ENCODE results near the gene NUPR2. TPM values are rescaled to one million over a fixed set of nuclear protein-coding genes. Genes with fewer than 3 reads are reported as not detected.

NUPR2 gene
- total and polyA plus RNA-seq, 2 experiments from 2014 or later: not detected

- no peaks in the 10 kb centered on the region for H3K36me3 ChIP-seq (ENCODE audit: low read depth)
- H3K27ac ChIP-seq: no peak overlapping the region
- H3K79me2 ChIP-seq (ENCODE audit: insufficient read depth): no peaks in the 10 kb centered on the region
- no peak overlapping the region for H3K4me3 ChIP-seq
- no peaks in the 10 kb centered on the region for H4K20me1 ChIP-seq (ENCODE audit: insufficient read depth)
- peak; percentile 22 for DNase-seq
- TF ChIP-seq EZH2phosphoT487 (IDR thresholded peaks at IDR 0.05; ENCODE audit: insufficient read depth, low read depth) (no peak), EZH2 (IDR thresholded peaks at IDR 0.05; ENCODE audit: insufficient read depth, poor library complexity, severe bottlenecking) (no peak)
- H3K9ac ChIP-seq: no peak overlapping the region
- H3K9me3 ChIP-seq (ENCODE audit: low read depth): no peaks in the 10 kb centered on the region
- peaks cover 10% of the 10 kb centered on the region for H3F3A ChIP-seq (ENCODE audit: insufficient read depth)
- H3K9me2 ChIP-seq (ENCODE audit: insufficient read depth): no peaks in the 10 kb centered on the region
- no peak overlapping the region for H2AFZ ChIP-seq
- in situ Hi-C loops (cut with MboI): no loop called here
- no peak overlapping the region for H3K4me2 ChIP-seq (ENCODE audit: unreplicated experiment)
- H3K27me3 ChIP-seq (replicated peaks; ENCODE audit: insufficient read depth): no peaks in the 10 kb centered on the region
- 33 to 59% methylated on average over 3 of the region's 3 CpGs for WGBS, 2 experiments (ENCODE audit: low coverage in 1 of 2, low lambda C conversion rate in 2 of 2, missing lambda C conversion rate in 2 of 2)
- H3K4me1 ChIP-seq (ENCODE audit: insufficient read depth): peaks cover 10% of the 10 kb centered on the region
Observed at GRCh38 chr7:56091591-56091990, 24.6 kb downstream of the NUPR2 start.

GRCh38 chr7:56087445-56087844 is 28.8 kb downstream of the NUPR2 start:
- no peak overlapping the region for H3K27ac ChIP-seq
- H3K27me3 ChIP-seq (replicated peaks; ENCODE audit: insufficient read depth): no peaks in the 10 kb centered on the region
- no peaks in the 10 kb centered on the region for H3K36me3 ChIP-seq (ENCODE audit: low read depth)
- peaks cover 3% of the 10 kb centered on the region for H3K4me1 ChIP-seq (ENCODE audit: insufficient read depth)
- H3F3A ChIP-seq (ENCODE audit: insufficient read depth): peaks cover 3% of the 10 kb centered on the region; the same call in 1 of the 2 replicates
- H4K20me1 ChIP-seq (ENCODE audit: insufficient read depth): no peaks in the 10 kb centered on the region
- no peak overlapping the region for H3K4me2 ChIP-seq (ENCODE audit: unreplicated experiment)
- DNase-seq: no peak
- H3K9ac ChIP-seq: no peak overlapping the region
- H3K79me2 ChIP-seq (ENCODE audit: insufficient read depth): no peaks in the 10 kb centered on the region
- no peak overlapping the region for H3K4me3 ChIP-seq
- 88 to 90% methylated on average over 16 of the region's 16 CpGs for WGBS, 2 experiments (ENCODE audit: low coverage in 1 of 2, low lambda C conversion rate in 2 of 2, missing lambda C conversion rate in 2 of 2)
- TF ChIP-seq EZH2phosphoT487 (IDR thresholded peaks at IDR 0.05; ENCODE audit: insufficient read depth, low read depth) (no peak), EZH2 (IDR thresholded peaks at IDR 0.05; ENCODE audit: insufficient read depth, poor library complexity, severe bottlenecking) (no peak)
- H2AFZ ChIP-seq: no peak overlapping the region
- in situ Hi-C loops (cut with MboI): no loop called here
- no peaks in the 10 kb centered on the region for H3K9me2 ChIP-seq (ENCODE audit: insufficient read depth)
- H3K9me3 ChIP-seq (ENCODE audit: low read depth): no peaks in the 10 kb centered on the region

- Histone ChIP-seq H3K27me3 (replicated peaks; ENCODE audit: insufficient read depth) (no peaks in the 10 kb centered on the region), H3K9me2 (ENCODE audit: insufficient read depth) (no peaks in the 10 kb centered on the region), H2AFZ (no peak overlapping the region), H3K36me3 (ENCODE audit: low read depth) (no peaks in the 10 kb centered on the region), H3K4me3 (no peak overlapping the region), H3K9me3 (ENCODE audit: low read depth) (no peaks in the 10 kb centered on the region), H3K9ac (no peak overlapping the region), H3K27ac (no peak overlapping the region), H4K20me1 (ENCODE audit: insufficient read depth) (no peaks in the 10 kb centered on the region), H3K79me2 (ENCODE audit: insufficient read depth) (no peaks in the 10 kb centered on the region), H3K4me2 (ENCODE audit: unreplicated experiment) (no peak overlapping the region), H3F3A (ENCODE audit: insufficient read depth) (no peaks in the 10 kb centered on the region), H3K4me1 (ENCODE audit: insufficient read depth) (no peaks in the 10 kb centered on the region)
- no peak for TF ChIP-seq EZH2 (IDR thresholded peaks at IDR 0.05; ENCODE audit: insufficient read depth, poor library complexity, severe bottlenecking)
- TF ChIP-seq EZH2phosphoT487 (IDR thresholded peaks at IDR 0.05; ENCODE audit: insufficient read depth, low read depth): no peak
- DNase-seq: no peak
- in situ Hi-C loops (cut with MboI): no loop called here
- 85 to 87% methylated on average over 7 of the region's 7 CpGs for WGBS, 2 experiments (ENCODE audit: low coverage in 1 of 2, low lambda C conversion rate in 2 of 2, missing lambda C conversion rate in 2 of 2)
Observed at GRCh38 chr7:56086761-56087160, 29.5 kb downstream of the NUPR2 start.

- no peaks in the 10 kb centered on the region; the same call in 1 of the 2 replicates for H3K36me3 ChIP-seq (ENCODE audit: low read depth)
- H4K20me1 ChIP-seq (ENCODE audit: insufficient read depth): no peaks in the 10 kb centered on the region
- no peaks in the 10 kb centered on the region for H3K9me2 ChIP-seq (ENCODE audit: insufficient read depth)
- TF ChIP-seq EZH2 (IDR thresholded peaks at IDR 0.05; ENCODE audit: insufficient read depth, poor library complexity, severe bottlenecking) (no peak), EZH2phosphoT487 (IDR thresholded peaks at IDR 0.05; ENCODE audit: insufficient read depth, low read depth) (no peak)
- no peaks in the 10 kb centered on the region for H3F3A ChIP-seq (ENCODE audit: insufficient read depth)
- no peaks in the 10 kb centered on the region for H3K9me3 ChIP-seq (ENCODE audit: low read depth)
- in situ Hi-C loops (cut with MboI): no loop called here
- H3K79me2 ChIP-seq (ENCODE audit: insufficient read depth): no peaks in the 10 kb centered on the region
- no peak overlapping the region for H3K4me3 ChIP-seq
- no peak for DNase-seq
- no peak overlapping the region for H3K9ac ChIP-seq
- H2AFZ ChIP-seq: no peak overlapping the region
- no peak overlapping the region for H3K4me2 ChIP-seq (ENCODE audit: unreplicated experiment)
- WGBS, 2 experiments (ENCODE audit: low coverage in 1 of 2, low lambda C conversion rate in 2 of 2, missing lambda C conversion rate in 2 of 2): 43 to 44% methylated on average over 12 to 13 of the region's 13 CpGs
- peaks cover 7% of the 10 kb centered on the region; the same call in 1 of the 2 replicates for H3K4me1 ChIP-seq (ENCODE audit: insufficient read depth)
- H3K27me3 ChIP-seq (replicated peaks; ENCODE audit: insufficient read depth): no peaks in the 10 kb centered on the region
- H3K27ac ChIP-seq: no peak overlapping the region
Observed at GRCh38 chr7:56083150-56083785, 32.9 kb downstream of the NUPR2 start.
